Measurements from ENCODE around the gene CALR3.
"Not testable (repeated sequence)": the region's sequence is repeated elsewhere in the genome, so short reads cannot be mapped to it uniquely, and the experiment has no call there.

Gene CALR3

GRCh38 chr19:16470541-16470910, 25.4 kb downstream of the CALR3 start:
- no peak for TF ChIP-seq Cebpa-rat (IDR thresholded peaks at IDR 0.05)
- Histone ChIP-seq H3K27ac (no peak overlapping the region), H3K27me3 (no peaks in the 10 kb centered on the region), H3K4me2 (peak overlapping the region; percentile 94), H3K9me3 (0 out of 2 replicates have a peak, but pooled peaks cover 6% of the 10 kb centered on the region), H4K20me1 (peaks cover 61% of the 10 kb centered on the region), H3K4me1 (peaks cover 43% of the 10 kb centered on the region), H3K9ac (peak overlapping the region; percentile 93), H3K4me3 (peak overlapping the region; percentile 99), H3K36me3 (peaks cover 29% of the 10 kb centered on the region)

GRCh38 chr19:16467581-16467980, 28.4 kb downstream of the CALR3 start:
- Histone ChIP-seq H3K4me3 (no peak overlapping the region), H3K36me3 (peaks cover 52% of the 10 kb centered on the region), H3K27ac (no peak overlapping the region; the same call in 1 of the 2 replicates), H3K9ac (peak overlapping the region; percentile 20; the same call in 1 of the 2 replicates), H4K20me1 (peaks cover 91% of the 10 kb centered on the region), H3K4me2 (peak overlapping the region; percentile 94; the same call in 1 of the 2 replicates), H3K27me3 (no peaks in the 10 kb centered on the region), H3K4me1 (peaks cover 71% of the 10 kb centered on the region), H3K9me3 (no peaks in the 10 kb centered on the region)
- TF ChIP-seq Cebpa-rat (IDR thresholded peaks at IDR 0.05): no peak

- not testable (repeated sequence) for H3K27ac ChIP-seq, H3K9ac ChIP-seq, H3K9me3 ChIP-seq, H3K27me3 ChIP-seq, H3K4me3 ChIP-seq, H3K4me2 ChIP-seq
- Histone ChIP-seq H3K36me3 (peaks cover 58% of the 10 kb centered on the region), H3K4me1 (peaks cover 73% of the 10 kb centered on the region), H4K20me1 (peaks cover 97% of the 10 kb centered on the region)
Observed at GRCh38 chr19:16466802-16467427, 29.1 kb downstream of the CALR3 start.

GRCh38 chr19:16465239-16465638, 30.7 kb downstream of the CALR3 start:
- H3K27me3 ChIP-seq: no peaks in the 10 kb centered on the region
- peaks cover 81% of the 10 kb centered on the region for H3K4me1 ChIP-seq
- no peak overlapping the region for H3K4me3 ChIP-seq
- no peak overlapping the region for H3K9ac ChIP-seq
- H3K27ac ChIP-seq: no peak overlapping the region
- 0 out of 2 replicates have a peak overlapping the region, but pooled peaks have one; percentile 14 for H3K4me2 ChIP-seq
- H4K20me1 ChIP-seq: peaks cover 100% of the 10 kb centered on the region
- H3K9me3 ChIP-seq: no peaks in the 10 kb centered on the region
- no peak for TF ChIP-seq Cebpa-rat (IDR thresholded peaks at IDR 0.05)
- peaks cover 60% of the 10 kb centered on the region for H3K36me3 ChIP-seq

GRCh38 chr19:16463991-16464575, 31.9 kb downstream of the CALR3 start:
- no peak for TF ChIP-seq Cebpa-rat (IDR thresholded peaks at IDR 0.05)
- peak overlapping the region; percentile 53; the same call in 1 of the 2 replicates for H3K9ac ChIP-seq
- peak overlapping the region; percentile 72; the same call in 1 of the 2 replicates for H3K27ac ChIP-seq
- H3K4me3 ChIP-seq: no peak overlapping the region
- peaks cover 81% of the 10 kb centered on the region for H3K4me1 ChIP-seq
- H3K9me3 ChIP-seq: no peaks in the 10 kb centered on the region
- H4K20me1 ChIP-seq: peaks cover 100% of the 10 kb centered on the region
- no peaks in the 10 kb centered on the region for H3K27me3 ChIP-seq
- H3K4me2 ChIP-seq: peak overlapping the region; percentile 98; the same call in 1 of the 2 replicates
- H3K36me3 ChIP-seq: peaks cover 55% of the 10 kb centered on the region

GRCh38 chr19:16463341-16463990, 32.5 kb downstream of the CALR3 start:
- H3K4me2 ChIP-seq: peak overlapping the region; percentile 98
- no peaks in the 10 kb centered on the region for H3K27me3 ChIP-seq
- peak overlapping the region; percentile 53; the same call in 1 of the 2 replicates for H3K9ac ChIP-seq
- H3K4me1 ChIP-seq: peaks cover 81% of the 10 kb centered on the region
- H3K27ac ChIP-seq: peak overlapping the region; percentile 72
- no peak for TF ChIP-seq Cebpa-rat (IDR thresholded peaks at IDR 0.05)
- peaks cover 100% of the 10 kb centered on the region for H4K20me1 ChIP-seq
- peaks cover 49% of the 10 kb centered on the region for H3K36me3 ChIP-seq
- H3K4me3 ChIP-seq: no peak overlapping the region
- H3K9me3 ChIP-seq: no peaks in the 10 kb centered on the region

- Histone ChIP-seq H3K4me3 (no peak overlapping the region), H3K4me2 (peak overlapping the region; percentile 98), H3K9me3 (no peaks in the 10 kb centered on the region), H3K4me1 (peaks cover 81% of the 10 kb centered on the region), H3K27me3 (no peaks in the 10 kb centered on the region), H3K27ac (peak overlapping the region; percentile 72), H3K36me3 (peaks cover 44% of the 10 kb centered on the region), H4K20me1 (peaks cover 100% of the 10 kb centered on the region), H3K9ac (peak overlapping the region; percentile 28; the same call in 1 of the 2 replicates)
- no peak for TF ChIP-seq Cebpa-rat (IDR thresholded peaks at IDR 0.05)
Observed at GRCh38 chr19:16462757-16463250, 33.2 kb downstream of the CALR3 start.

GRCh38 chr19:16461630-16462051, 34.3 kb downstream of the CALR3 start:
- H3K9me3 ChIP-seq: no peaks in the 10 kb centered on the region
- no peak for TF ChIP-seq Cebpa-rat (IDR thresholded peaks at IDR 0.05)
- no peak overlapping the region for H3K4me3 ChIP-seq
- no peaks in the 10 kb centered on the region for H3K27me3 ChIP-seq
- peaks cover 37% of the 10 kb centered on the region for H3K36me3 ChIP-seq
- H3K4me2 ChIP-seq: peak overlapping the region; percentile 98
- H3K9ac ChIP-seq: peak overlapping the region; percentile 56; the same call in 1 of the 2 replicates
- peaks cover 88% of the 10 kb centered on the region for H3K4me1 ChIP-seq
- H4K20me1 ChIP-seq: peaks cover 100% of the 10 kb centered on the region
- H3K27ac ChIP-seq: peak overlapping the region; percentile 72

GRCh38 chr19:16460454-16460853, 35.5 kb downstream of the CALR3 start:
- Histone ChIP-seq H3K36me3 (peaks cover 32% of the 10 kb centered on the region), H3K4me3 (no peak overlapping the region), H3K4me1 (peaks cover 100% of the 10 kb centered on the region), H3K27ac (no peak overlapping the region), H3K9me3 (no peaks in the 10 kb centered on the region), H4K20me1 (peaks cover 100% of the 10 kb centered on the region), H3K4me2 (peak overlapping the region; percentile 98), H3K27me3 (no peaks in the 10 kb centered on the region), H3K9ac (no peak overlapping the region)
- no peak for TF ChIP-seq Cebpa-rat (IDR thresholded peaks at IDR 0.05)

- Histone ChIP-seq H3K9ac (no peak overlapping the region), H3K4me2 (peak overlapping the region; percentile 98), H3K36me3 (peaks cover 29% of the 10 kb centered on the region), H3K9me3 (no peaks in the 10 kb centered on the region), H4K20me1 (peaks cover 100% of the 10 kb centered on the region), H3K27ac (no peak overlapping the region), H3K4me1 (peaks cover 100% of the 10 kb centered on the region), H3K27me3 (no peaks in the 10 kb centered on the region), H3K4me3 (no peak overlapping the region)
- no peak for TF ChIP-seq Cebpa-rat (IDR thresholded peaks at IDR 0.05)
Observed at GRCh38 chr19:16459680-16460079, 36.3 kb downstream of the CALR3 start.
